Astrocyte of the spinal cord (primary cell): ENCODE results near the gene GLRA3.
"Not testable (repeated sequence)": the region's sequence is repeated elsewhere in the genome, so short reads cannot be mapped to it uniquely, and the experiment has no call there.

Experiments
- DNase-seq: peaks from one replicate; pipeline ENCODE4 v3.0.0; 2011; ENCODE audit warnings: low read depth, low spot score
- H3K4me3 ChIP-seq: 2 replicates; pipeline ENCODE4 v1.5.1; 2011; ENCODE audit warnings: low read depth, mild to moderate bottlenecking, low read length, moderate library complexity
- CTCF ChIP-seq: IDR thresholded peaks from 2 replicates; pipeline ENCODE4 v1.5.1; 2012; ENCODE audit warnings: low read depth, mild to moderate bottlenecking, low read length, inconsistent platforms
- in situ Hi-C: cut with HindIII; loops from 2 replicates; pipeline ENCODE4 v1.10.0; 2017; ENCODE audit warnings: low sequenced_read_pairs

GLRA3 gene

GRCh38 chr4:174635732-174636131, 193.3 kb downstream of the GLRA3 start:
- TF ChIP-seq CTCF: no peak
- no peak overlapping the region for H3K4me3 ChIP-seq
- in situ Hi-C loops: no loop called here
- DNase-seq: no peak

GRCh38 chr4:174633399-174633798, 195.6 kb downstream of the GLRA3 start:
- no peak for TF ChIP-seq CTCF
- DNase-seq: no peak
- in situ Hi-C loops: no loop called here
- no peak overlapping the region for H3K4me3 ChIP-seq

- no peak overlapping the region for H3K4me3 ChIP-seq
- peak; percentile 58 for DNase-seq
- peak; percentile 83 for TF ChIP-seq CTCF
- in situ Hi-C loops: no loop called here
Observed at GRCh38 chr4:174631901-174632758, 196.9 kb downstream of the GLRA3 start.

- DNase-seq, in situ Hi-C loops, H3K4me3 ChIP-seq: not testable (repeated sequence)
Observed at GRCh38 chr4:174629907-174630450, 199.1 kb downstream of the GLRA3 start.

GRCh38 chr4:174629265-174629664, 199.8 kb downstream of the GLRA3 start:
- in situ Hi-C loops: no loop called here
- TF ChIP-seq CTCF: no peak
- no peak for DNase-seq

GRCh38 chr4:174628191-174628590, 200.9 kb downstream of the GLRA3 start:
- DNase-seq: no peak
- no peak for TF ChIP-seq CTCF
- no peak overlapping the region for H3K4me3 ChIP-seq
- in situ Hi-C loops: no loop called here

More at GRCh38 chr4:174629265-174629664, 199.8 kb downstream of the GLRA3 start:
- no peak overlapping the region for H3K4me3 ChIP-seq

- DNase-seq: no peak
- no peak for TF ChIP-seq CTCF
- no peak overlapping the region for H3K4me3 ChIP-seq
- in situ Hi-C loops: no loop called here
Observed at GRCh38 chr4:174627473-174627872, 201.6 kb downstream of the GLRA3 start.
